Spinal cord (tissue), 10 donors: ENCODE data around the gene ZNF425. TPM values are rescaled to one million over a fixed set of nuclear protein-coding genes. Genes with fewer than 3 reads are reported as not detected.
A peak's percentile ranks its signal among the peaks of the same experiment; 100 is the strongest.

Source experiments
- DNase-seq, 6 donors: peaks; one replicate each; pipeline versions ENCODE4 v3.0.0 to v3.0.0-alpha.2; 2013 to 2015; ENCODE audit warnings: low spot score in 6 of 6, low read depth in 4 of 6
- H3K27ac ChIP-seq: one replicate; pipeline ENCODE4 v1.5.1; 2013; ENCODE audit warnings: low read depth, low read length, control low read depth
- H3K27me3 ChIP-seq: one replicate; pipeline ENCODE4 v1.6.1; 2013; ENCODE audit warnings: low read length; ENCODE audit not compliant: control insufficient read depth, insufficient read depth
- H3K36me3 ChIP-seq: one replicate; pipeline ENCODE4 v1.6.1; 2013; ENCODE audit warnings: low read length; ENCODE audit not compliant: control insufficient read depth, insufficient read depth
- H3K4me1 ChIP-seq: one replicate; pipeline ENCODE4 v1.6.1; 2013; ENCODE audit warnings: low read length; ENCODE audit not compliant: control insufficient read depth, insufficient read depth
- H3K4me3 ChIP-seq: one replicate; pipeline ENCODE4 v1.5.1; 2013; ENCODE audit warnings: low read depth, low read length, control low read depth
- H3K9me3 ChIP-seq: one replicate; pipeline ENCODE4 v1.6.1; 2013; ENCODE audit warnings: low read length; ENCODE audit not compliant: control insufficient read depth, insufficient read depth
- WGBS: methylation state at CpG from one replicate; pipeline ENCODE4 v1.1.5; 2013; ENCODE audit warnings: missing lambda C conversion rate; ENCODE audit not compliant: insufficient coverage; 5-methylcytosine and 5-hydroxymethylcytosine counted together
- long read RNA-seq, 4 donors: transcript quantifications; one replicate each; lab custom pipeline, GENCODE V29; 2026
- polyA plus RNA-seq, 2 donors: library from polyadenylated mRNA; unstranded; fragments of 120-200 nt; gene quantifications; one replicate each; pipeline ENCODE4 v1.2.1, GENCODE V29; 2013; ENCODE audit not compliant: insufficient read length in 2 of 2
- total RNA-seq, 2 donors: library from RNA; depleted of rRNA in 1 of 2; stranded (reverse); fragments of 120-200 nt in 1 of 2; fragments of >200 nt in 1 of 2; gene quantifications; one replicate each; pipeline versions ENCODE4 v1.2.3 to v1.2.4, GENCODE V29; 2013 to 2014
- donor health status: healthy.

Gene ZNF425, protein sequence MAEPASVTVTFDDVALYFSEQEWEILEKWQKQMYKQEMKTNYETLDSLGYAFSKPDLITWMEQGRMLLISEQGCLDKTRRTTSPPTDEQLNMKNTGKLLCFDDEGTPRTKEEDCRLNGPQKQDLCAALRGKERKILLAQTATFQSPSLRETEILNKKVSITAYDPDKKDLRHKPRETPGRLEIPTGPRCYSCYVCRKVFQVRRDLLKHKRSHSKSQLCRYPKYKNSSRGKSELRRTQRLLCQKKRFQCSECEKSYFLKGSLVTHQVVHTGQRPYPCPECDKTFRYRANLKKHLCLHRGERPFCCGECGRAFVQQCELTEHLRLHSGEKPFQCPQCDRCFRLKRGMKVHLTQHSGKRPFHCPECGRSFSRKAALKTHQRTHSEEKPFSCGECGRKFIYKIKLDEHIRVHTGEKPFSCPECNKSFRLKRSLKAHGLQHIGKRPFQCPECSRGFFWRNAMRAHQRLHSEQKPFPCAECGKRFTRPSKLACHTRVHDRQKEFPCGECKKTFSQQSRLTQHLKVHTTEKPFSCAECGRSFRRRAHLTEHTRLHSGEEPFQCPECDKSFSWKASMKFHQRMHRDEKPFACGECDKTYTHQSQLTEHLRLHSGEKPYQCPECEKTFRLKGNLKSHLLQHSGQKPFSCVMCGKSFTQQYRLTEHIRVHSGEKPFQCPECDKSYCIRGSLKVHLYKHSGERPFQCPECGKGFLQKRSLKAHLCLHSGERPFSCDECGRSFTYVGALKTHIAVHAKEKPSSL
- 1 to 10 TPM; 5.7 to 5.8 TPM for total RNA-seq
- polyA plus RNA-seq, result 1 to 10 TPM; 6.1 to 6.3 TPM
- long read RNA-seq, donor 1, partial matches to known transcripts, result 0 of 2 reads
- long read RNA-seq, donor 1, other reads (novel, unspliced or antisense), result 0 of 2 reads
- long read RNA-seq, donor 2, result 0 reads
- long read RNA-seq, donor 3, partial matches to known transcripts, result 0 of 1 reads
- long read RNA-seq, donor 3, other reads (novel, unspliced or antisense), result 0 of 1 reads
- long read RNA-seq, donor 4, result 0 reads

GRCh38 chr7:149125863-149126661 lies at the start of gene ZNF425:
TSS of gene ZNF425 (minus strand) at chr7:149126324. CDS start at chr7:149126213, 111 bp downstream.
- Histone ChIP-seq H3K4me3 (peak within 1 kb of the TSS; percentile 96), H3K27me3 (no peaks in the 10 kb centered on the region), H3K27ac (peak within 1 kb of the TSS; percentile 97), H3K9me3 (no peaks in the 10 kb centered on the region), H3K4me1 (peaks cover 10% of the 10 kb centered on the region), H3K36me3 (peaks cover 2% of the 10 kb centered on the region)
- WGBS, result under 1% methylated on average over 72 of the region's 72 CpGs
- DNase-seq, result peak; percentile 83 to 98 (median 94)

DNA sequence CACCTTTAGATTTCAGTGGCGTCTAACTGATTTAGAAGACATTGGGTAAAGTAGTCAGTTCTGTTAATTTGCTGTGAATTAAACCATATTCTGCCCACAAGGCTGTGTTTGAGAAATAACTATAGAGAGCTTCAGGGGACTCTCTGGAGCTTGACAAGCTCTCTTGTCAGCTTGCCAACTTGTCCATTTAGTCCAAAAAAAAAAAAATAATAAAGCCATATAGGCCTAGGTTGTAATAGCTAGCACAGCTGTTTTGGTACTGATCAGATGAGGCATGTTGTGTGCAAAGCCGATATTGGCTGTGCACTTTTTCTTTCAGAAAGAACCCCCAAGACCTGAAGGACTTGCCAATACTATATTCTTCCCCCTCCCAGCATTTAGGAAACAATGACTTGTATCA lies 49.0 kb upstream of the ZNF425 start:
- no peaks in the 10 kb centered on the region for H3K4me1 ChIP-seq
- H3K9me3 ChIP-seq, result no peaks in the 10 kb centered on the region
- WGBS, result no CpG with 5 or more reads among the region's 2 CpGs
- peak in 1 of 6 donors; percentile 42 for DNase-seq
- H3K27me3 ChIP-seq, result no peaks in the 10 kb centered on the region
- H3K4me3 ChIP-seq, result no peak overlapping the region
- H3K36me3 ChIP-seq, result peaks cover 60% of the 10 kb centered on the region
- no peak overlapping the region for H3K27ac ChIP-seq

DNA sequence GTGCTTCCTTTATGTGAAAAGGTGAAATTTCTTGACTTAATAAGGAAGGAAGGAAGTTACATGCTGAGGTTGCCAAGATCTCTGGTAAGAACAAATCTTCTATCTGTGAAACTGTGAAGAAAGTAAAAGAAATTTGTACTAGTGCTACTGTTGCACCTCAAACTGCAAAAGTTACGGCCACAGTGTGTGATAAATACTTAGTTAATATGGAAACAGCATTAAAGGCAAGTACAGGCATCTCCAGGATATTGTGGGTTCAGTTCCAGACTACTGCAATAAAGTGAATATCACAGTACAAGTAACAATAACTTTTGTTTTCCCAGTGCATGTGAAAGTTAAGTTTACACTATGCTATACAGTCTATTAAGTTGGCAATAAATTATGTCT lies 46.4 kb upstream of the ZNF425 start:
- Histone ChIP-seq H3K9me3 (no peaks in the 10 kb centered on the region), H3K27me3 (no peaks in the 10 kb centered on the region), H3K4me3 (no peak overlapping the region), H3K27ac (no peak overlapping the region), H3K36me3 (peaks cover 50% of the 10 kb centered on the region), H3K4me1 (no peaks in the 10 kb centered on the region)
- WGBS, result no CpG with 5 or more reads among the region's 1 CpG
- DNase-seq, result no peak

DNA sequence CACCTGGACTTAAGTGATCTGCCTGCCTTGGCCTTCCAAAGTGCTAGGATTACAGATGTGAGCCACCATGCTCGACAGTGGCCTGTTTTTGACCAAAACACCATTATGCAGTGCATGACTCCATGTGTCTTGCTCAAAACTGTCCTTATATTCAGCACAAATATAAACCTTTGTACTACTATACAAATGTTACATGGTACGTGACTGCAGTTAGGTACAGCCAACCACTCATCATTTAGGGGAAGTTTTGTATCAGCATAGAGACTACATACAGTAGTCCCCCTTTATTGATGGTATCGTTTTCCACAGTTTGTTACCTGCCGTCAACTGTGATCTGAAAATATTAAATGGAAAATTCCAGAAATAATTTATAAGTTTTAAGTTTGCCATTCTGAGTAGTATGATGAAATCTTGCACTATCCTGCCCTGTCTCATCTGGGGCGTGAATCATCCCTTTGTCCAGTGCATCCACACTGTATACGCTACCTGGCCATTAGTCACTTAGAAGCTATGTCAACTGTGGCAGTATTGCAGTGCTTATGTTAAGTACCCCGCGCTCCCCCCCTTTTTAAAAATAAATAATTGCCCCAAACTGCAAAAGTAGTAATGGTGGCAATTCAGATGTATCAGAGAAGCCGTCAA lies 45.9 kb upstream of the ZNF425 start:
- Histone ChIP-seq H3K36me3 (peaks cover 50% of the 10 kb centered on the region), H3K27ac (no peak overlapping the region), H3K4me1 (no peaks in the 10 kb centered on the region), H3K4me3 (no peak overlapping the region), H3K9me3 (no peaks in the 10 kb centered on the region), H3K27me3 (no peaks in the 10 kb centered on the region)
- DNase-seq, result no peak
- WGBS, result 100% methylated on average over 2 of the region's 9 CpGs

DNA sequence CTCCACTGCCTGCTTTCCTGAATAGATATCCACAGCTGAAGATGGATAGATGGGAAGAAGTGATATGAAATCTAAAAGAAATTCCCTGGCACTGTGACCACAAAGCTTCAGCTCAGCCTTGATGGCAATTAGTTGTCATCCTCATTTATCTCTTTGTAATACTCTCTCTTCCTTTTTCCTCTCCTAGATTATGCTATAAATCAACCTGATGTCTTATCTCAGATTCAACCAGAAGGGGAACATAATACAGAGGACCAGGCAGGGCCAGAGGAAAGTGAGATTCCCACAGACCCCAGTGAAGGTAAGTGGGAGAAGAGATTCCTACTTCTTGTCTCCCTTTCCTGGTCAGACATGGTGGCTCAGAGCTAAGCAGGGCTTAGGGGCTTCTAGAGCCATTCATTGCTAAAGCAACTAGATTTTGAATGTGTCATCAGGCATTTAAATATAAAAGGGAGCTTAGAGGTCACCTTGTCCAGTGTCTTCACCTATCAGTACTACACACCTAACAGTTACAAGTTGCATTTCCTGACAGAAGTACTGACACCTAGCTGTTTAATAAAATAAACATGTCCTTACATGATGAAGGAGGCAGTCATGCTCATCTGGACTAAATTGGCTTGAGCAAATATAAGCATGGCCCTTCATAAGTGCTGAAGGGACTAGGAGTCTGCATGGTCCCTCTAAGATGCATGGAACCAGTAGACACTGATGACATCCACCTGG lies 40.7 kb upstream of the ZNF425 start:
- no peaks in the 10 kb centered on the region for H3K9me3 ChIP-seq
- H3K4me1 ChIP-seq, result no peaks in the 10 kb centered on the region
- H3K27me3 ChIP-seq, result no peaks in the 10 kb centered on the region
- no peak overlapping the region for H3K4me3 ChIP-seq
- no peak overlapping the region for H3K27ac ChIP-seq
- H3K36me3 ChIP-seq, result peaks cover 55% of the 10 kb centered on the region
- DNase-seq, result no peak

DNA sequence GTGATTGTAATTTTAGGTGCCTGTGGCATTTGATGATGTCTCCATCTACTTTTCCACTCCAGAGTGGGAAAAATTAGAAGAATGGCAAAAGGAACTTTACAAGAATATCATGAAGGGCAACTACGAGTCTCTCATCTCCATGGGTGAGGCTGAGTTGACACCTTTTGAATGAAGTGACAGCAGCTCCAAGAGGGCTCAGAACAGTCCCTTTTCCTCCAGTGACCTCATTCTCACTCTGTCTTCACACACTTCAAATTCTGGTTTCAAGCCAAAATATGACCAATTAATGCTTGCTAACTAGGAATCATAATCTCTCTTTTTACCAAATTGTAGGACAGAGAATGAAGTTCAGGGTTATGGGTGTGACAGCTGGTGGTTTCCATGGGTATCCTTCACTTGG lies 40.0 kb upstream of the ZNF425 start:
- Histone ChIP-seq H3K27ac (no peak overlapping the region), H3K36me3 (peaks cover 53% of the 10 kb centered on the region), H3K4me3 (no peak overlapping the region), H3K4me1 (no peaks in the 10 kb centered on the region), H3K9me3 (no peaks in the 10 kb centered on the region), H3K27me3 (no peaks in the 10 kb centered on the region)
- DNase-seq, result no peak
- no CpG with 5 or more reads among the region's 1 CpG for WGBS

DNA sequence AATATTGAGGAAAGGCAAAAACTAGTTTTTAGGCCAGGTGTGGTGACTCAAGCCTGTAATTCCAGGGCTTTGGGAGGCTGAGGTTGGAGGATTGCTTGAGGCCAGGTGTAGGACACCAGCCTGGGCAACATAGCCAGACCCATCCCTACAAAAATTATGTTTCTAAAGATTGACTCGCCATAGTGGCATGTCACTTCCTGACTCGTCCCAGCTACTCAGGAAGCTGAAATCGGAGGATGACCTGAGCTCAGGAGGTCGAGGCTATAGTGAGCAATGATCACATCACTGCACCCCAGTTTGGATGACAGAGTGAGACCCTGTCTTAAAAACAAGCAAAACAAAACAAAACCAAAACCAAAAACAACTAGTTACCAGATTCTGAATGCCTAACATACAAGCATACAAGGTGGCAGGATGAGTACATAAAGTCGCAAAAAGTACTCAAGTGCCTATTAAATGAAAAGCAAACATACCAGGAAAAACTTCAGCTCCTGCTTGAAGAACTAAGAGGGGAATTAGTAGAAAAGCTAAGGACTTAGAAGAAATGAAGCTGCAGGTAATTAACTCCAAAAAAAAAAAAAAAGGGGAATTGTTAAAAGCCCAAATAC lies 35.2 kb upstream of the ZNF425 start:
- Histone ChIP-seq H3K4me3 (no peak overlapping the region), H3K27ac (no peak overlapping the region), H3K36me3 (peaks cover 51% of the 10 kb centered on the region), H3K27me3 (no peaks in the 10 kb centered on the region), H3K9me3 (no peaks in the 10 kb centered on the region), H3K4me1 (no peaks in the 10 kb centered on the region)
- 87% methylated on average over 4 of the region's 5 CpGs for WGBS
- DNase-seq, result no peak

DNA sequence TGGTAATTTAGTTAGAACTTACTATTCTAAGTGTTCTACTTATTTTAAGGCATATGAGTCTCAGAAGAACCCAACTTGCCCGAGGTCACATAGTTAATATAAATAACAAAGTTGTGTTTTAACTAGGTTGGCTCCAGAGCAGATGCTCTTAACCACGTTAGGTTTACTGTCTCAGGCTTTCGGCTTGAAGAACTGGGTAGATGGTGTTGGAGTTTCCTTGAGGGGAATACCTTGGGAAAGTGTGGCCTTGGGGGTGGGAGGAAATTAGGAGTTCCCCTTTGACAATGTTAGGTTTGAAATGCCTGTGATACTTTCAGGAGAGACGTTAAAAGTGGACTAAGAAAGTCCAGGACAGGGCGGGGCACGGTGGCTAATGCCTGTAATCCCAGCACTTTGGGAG lies 30.8 kb upstream of the ZNF425 start:
- H3K9me3 ChIP-seq, result no peaks in the 10 kb centered on the region
- H3K4me1 ChIP-seq, result no peaks in the 10 kb centered on the region
- H3K27me3 ChIP-seq, result no peaks in the 10 kb centered on the region
- H3K4me3 ChIP-seq, result no peak overlapping the region
- peaks cover 53% of the 10 kb centered on the region for H3K36me3 ChIP-seq
- H3K27ac ChIP-seq, result no peak overlapping the region
- DNase-seq, result no peak
- 94% methylated on average over 5 of the region's 6 CpGs for WGBS
